GM12878 (cell line): ENCODE results near the gene PCCA. TPM values are rescaled to one million over a fixed set of nuclear protein-coding genes. Genes with fewer than 3 reads are reported as not detected.
A peak's percentile ranks its signal among the peaks of the same experiment; 100 is the strongest.

ENCODE experiments used
- EED ChIP-seq: sonication (generic); IDR thresholded peaks from 2 replicates; pipeline ENCODE4 v1.6.1; 2016; ENCODE audit warnings: antibody characterized with exemption, low read depth
- IKZF2 ChIP-seq, 2 experiments: fragments of 450-650 bp; IDR thresholded peaks; 2 replicates each; pipeline ENCODE4 v1.6.1; 2017; ENCODE audit warnings: mild to moderate bottlenecking in 2 of 2, moderate library complexity in 2 of 2
- JUNB ChIP-seq: IDR thresholded peaks from 2 replicates; pipeline ENCODE4 v1.6.1; 2016; ENCODE audit warnings: antibody characterized with exemption, mild to moderate bottlenecking
- KDM1A ChIP-seq: fragments of 200-600 bp; sonication (generic); IDR thresholded peaks from 2 replicates; pipeline ENCODE4 v1.6.1; 2016; ENCODE audit warnings: borderline replicate concordance
- PAX8 ChIP-seq: fragments of 450-650 bp; IDR thresholded peaks from 2 replicates; pipeline ENCODE4 v1.6.1; 2017; ENCODE audit warnings: mild to moderate bottlenecking, moderate library complexity
- PKNOX1 ChIP-seq: fragments of 450-650 bp; IDR thresholded peaks from 2 replicates; pipeline ENCODE4 v1.6.1; 2016; ENCODE audit warnings: mild to moderate bottlenecking
- SMAD1 ChIP-seq: fragments of 450-650 bp; IDR thresholded peaks from 2 replicates; pipeline ENCODE4 v1.6.1; 2018; ENCODE audit warnings: mild to moderate bottlenecking, low read depth; ENCODE audit not compliant: partially characterized antibody
- SMARCA5 ChIP-seq: fragments of 450-650 bp; IDR thresholded peaks from 2 replicates; pipeline ENCODE4 v1.6.1; 2017; ENCODE audit warnings: mild to moderate bottlenecking
- SPI1 ChIP-seq: IDR thresholded peaks from 2 replicates; pipeline ENCODE4 v1.6.1; 2011; ENCODE audit warnings: low read depth, mild to moderate bottlenecking, low read length, moderate library complexity, borderline replicate concordance; ENCODE audit not compliant: insufficient read depth
- WRNIP1 ChIP-seq: IDR thresholded peaks from 2 replicates; pipeline ENCODE4 v1.6.1; 2011; ENCODE audit warnings: low read depth, low read length, improper control_type of control experiment, borderline replicate concordance
- polyA plus RNA-seq, 11 experiments: library from polyadenylated mRNA; depleted of rRNA in 4 of 11; unstranded in 6 of 11; stranded (reverse) in 5 of 11; fragments of >200 nt; fragmentation: Nextera tagmentation in 4 of 11; fragmentation: Illumina TruSeq in 1 of 11; extraction: Ambion mirVana in 4 of 11; extraction: Trizol in 1 of 11; gene quantifications; 1 replicate in 1 of 11; 2 replicates in 10 of 11; pipeline versions ENCODE4 v1.2.1 to v1.2.3, GENCODE V29; 2011 to 2016; ENCODE audit warnings: inconsistent platforms in 2 of 11, missing spikeins in 2 of 11, low read depth in 1 of 11
- total RNA-seq, 4 experiments: library from RNA; depleted of rRNA in 3 of 4; stranded (reverse); fragments of >200 nt in 3 of 4; fragmentation: Illumina TruSeq in 1 of 4; extraction: Trizol in 1 of 4; gene quantifications; 2 replicates each; pipeline versions ENCODE4 v1.2.1 to v1.2.3, GENCODE V29; 2013 to 2021
- TF ChIP-seq, protein P1 (sequence below): fragments of 150-350 bp; IDR thresholded peaks from 2 replicates; pipeline ENCODE4 v1.6.1; 2016; ENCODE audit warnings: low read depth, low read length
- TF ChIP-seq, protein P2 (sequence below): fragments of 450-650 bp; IDR thresholded peaks from 2 replicates; pipeline ENCODE4 v1.6.1; 2017; ENCODE audit warnings: mild to moderate bottlenecking, low read depth, inconsistent platforms; ENCODE audit not compliant: poor library complexity, severe bottlenecking
- TF ChIP-seq, protein P3 (sequence below): fragments of 450-650 bp; IDR thresholded peaks from 2 replicates; pipeline ENCODE4 v1.6.1; 2014; ENCODE audit warnings: mild to moderate bottlenecking
- TF ChIP-seq, protein P4 (sequence below): fragments of 150-350 bp; IDR thresholded peaks from 2 replicates; pipeline ENCODE4 v1.6.1; 2014; ENCODE audit warnings: mild to moderate bottlenecking, low read depth, low read length
- TF ChIP-seq, protein P5 (sequence below): fragments of 450-650 bp; IDR thresholded peaks from 2 replicates; pipeline ENCODE4 v1.6.1; 2018; ENCODE audit warnings: mild to moderate bottlenecking, low read depth, moderate library complexity; ENCODE audit not compliant: partially characterized antibody
- TF ChIP-seq, protein P6 (sequence below): IDR thresholded peaks from 2 replicates; pipeline ENCODE4 v1.6.1; 2012; ENCODE audit warnings: low read depth, low read length, improper control_type of control experiment

PCCA gene
- total and polyA plus RNA-seq, 10 of the 15 experiments (the other 5 are each of a cell fraction or from before 2014, with no cell fraction given), result 5.9 to 18.2 (median 12.4) TPM

- TF ChIP-seq, protein P1, sequence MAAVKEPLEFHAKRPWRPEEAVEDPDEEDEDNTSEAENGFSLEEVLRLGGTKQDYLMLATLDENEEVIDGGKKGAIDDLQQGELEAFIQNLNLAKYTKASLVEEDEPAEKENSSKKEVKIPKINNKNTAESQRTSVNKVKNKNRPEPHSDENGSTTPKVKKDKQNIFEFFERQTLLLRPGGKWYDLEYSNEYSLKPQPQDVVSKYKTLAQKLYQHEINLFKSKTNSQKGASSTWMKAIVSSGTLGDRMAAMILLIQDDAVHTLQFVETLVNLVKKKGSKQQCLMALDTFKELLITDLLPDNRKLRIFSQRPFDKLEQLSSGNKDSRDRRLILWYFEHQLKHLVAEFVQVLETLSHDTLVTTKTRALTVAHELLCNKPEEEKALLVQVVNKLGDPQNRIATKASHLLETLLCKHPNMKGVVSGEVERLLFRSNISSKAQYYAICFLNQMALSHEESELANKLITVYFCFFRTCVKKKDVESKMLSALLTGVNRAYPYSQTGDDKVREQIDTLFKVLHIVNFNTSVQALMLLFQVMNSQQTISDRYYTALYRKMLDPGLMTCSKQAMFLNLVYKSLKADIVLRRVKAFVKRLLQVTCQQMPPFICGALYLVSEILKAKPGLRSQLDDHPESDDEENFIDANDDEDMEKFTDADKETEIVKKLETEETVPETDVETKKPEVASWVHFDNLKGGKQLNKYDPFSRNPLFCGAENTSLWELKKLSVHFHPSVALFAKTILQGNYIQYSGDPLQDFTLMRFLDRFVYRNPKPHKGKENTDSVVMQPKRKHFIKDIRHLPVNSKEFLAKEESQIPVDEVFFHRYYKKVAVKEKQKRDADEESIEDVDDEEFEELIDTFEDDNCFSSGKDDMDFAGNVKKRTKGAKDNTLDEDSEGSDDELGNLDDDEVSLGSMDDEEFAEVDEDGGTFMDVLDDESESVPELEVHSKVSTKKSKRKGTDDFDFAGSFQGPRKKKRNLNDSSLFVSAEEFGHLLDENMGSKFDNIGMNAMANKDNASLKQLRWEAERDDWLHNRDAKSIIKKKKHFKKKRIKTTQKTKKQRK, result no peak
- TF ChIP-seq SMAD1, result no peak
- TF ChIP-seq, protein P2, sequence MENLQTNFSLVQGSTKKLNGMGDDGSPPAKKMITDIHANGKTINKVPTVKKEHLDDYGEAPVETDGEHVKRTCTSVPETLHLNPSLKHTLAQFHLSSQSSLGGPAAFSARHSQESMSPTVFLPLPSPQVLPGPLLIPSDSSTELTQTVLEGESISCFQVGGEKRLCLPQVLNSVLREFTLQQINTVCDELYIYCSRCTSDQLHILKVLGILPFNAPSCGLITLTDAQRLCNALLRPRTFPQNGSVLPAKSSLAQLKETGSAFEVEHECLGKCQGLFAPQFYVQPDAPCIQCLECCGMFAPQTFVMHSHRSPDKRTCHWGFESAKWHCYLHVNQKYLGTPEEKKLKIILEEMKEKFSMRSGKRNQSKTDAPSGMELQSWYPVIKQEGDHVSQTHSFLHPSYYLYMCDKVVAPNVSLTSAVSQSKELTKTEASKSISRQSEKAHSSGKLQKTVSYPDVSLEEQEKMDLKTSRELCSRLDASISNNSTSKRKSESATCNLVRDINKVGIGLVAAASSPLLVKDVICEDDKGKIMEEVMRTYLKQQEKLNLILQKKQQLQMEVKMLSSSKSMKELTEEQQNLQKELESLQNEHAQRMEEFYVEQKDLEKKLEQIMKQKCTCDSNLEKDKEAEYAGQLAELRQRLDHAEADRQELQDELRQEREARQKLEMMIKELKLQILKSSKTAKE, result no peak
- TF ChIP-seq WRNIP1, result no peak
- peak; percentile 83 for TF ChIP-seq JUNB
- TF ChIP-seq, protein P3, sequence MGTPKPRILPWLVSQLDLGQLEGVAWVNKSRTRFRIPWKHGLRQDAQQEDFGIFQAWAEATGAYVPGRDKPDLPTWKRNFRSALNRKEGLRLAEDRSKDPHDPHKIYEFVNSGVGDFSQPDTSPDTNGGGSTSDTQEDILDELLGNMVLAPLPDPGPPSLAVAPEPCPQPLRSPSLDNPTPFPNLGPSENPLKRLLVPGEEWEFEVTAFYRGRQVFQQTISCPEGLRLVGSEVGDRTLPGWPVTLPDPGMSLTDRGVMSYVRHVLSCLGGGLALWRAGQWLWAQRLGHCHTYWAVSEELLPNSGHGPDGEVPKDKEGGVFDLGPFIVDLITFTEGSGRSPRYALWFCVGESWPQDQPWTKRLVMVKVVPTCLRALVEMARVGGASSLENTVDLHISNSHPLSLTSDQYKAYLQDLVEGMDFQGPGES, result no peak
- TF ChIP-seq, protein P4, sequence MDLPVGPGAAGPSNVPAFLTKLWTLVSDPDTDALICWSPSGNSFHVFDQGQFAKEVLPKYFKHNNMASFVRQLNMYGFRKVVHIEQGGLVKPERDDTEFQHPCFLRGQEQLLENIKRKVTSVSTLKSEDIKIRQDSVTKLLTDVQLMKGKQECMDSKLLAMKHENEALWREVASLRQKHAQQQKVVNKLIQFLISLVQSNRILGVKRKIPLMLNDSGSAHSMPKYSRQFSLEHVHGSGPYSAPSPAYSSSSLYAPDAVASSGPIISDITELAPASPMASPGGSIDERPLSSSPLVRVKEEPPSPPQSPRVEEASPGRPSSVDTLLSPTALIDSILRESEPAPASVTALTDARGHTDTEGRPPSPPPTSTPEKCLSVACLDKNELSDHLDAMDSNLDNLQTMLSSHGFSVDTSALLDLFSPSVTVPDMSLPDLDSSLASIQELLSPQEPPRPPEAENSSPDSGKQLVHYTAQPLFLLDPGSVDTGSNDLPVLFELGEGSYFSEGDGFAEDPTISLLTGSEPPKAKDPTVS, result no peak
- no peak for TF ChIP-seq SMARCA5
- TF ChIP-seq, protein P5, sequence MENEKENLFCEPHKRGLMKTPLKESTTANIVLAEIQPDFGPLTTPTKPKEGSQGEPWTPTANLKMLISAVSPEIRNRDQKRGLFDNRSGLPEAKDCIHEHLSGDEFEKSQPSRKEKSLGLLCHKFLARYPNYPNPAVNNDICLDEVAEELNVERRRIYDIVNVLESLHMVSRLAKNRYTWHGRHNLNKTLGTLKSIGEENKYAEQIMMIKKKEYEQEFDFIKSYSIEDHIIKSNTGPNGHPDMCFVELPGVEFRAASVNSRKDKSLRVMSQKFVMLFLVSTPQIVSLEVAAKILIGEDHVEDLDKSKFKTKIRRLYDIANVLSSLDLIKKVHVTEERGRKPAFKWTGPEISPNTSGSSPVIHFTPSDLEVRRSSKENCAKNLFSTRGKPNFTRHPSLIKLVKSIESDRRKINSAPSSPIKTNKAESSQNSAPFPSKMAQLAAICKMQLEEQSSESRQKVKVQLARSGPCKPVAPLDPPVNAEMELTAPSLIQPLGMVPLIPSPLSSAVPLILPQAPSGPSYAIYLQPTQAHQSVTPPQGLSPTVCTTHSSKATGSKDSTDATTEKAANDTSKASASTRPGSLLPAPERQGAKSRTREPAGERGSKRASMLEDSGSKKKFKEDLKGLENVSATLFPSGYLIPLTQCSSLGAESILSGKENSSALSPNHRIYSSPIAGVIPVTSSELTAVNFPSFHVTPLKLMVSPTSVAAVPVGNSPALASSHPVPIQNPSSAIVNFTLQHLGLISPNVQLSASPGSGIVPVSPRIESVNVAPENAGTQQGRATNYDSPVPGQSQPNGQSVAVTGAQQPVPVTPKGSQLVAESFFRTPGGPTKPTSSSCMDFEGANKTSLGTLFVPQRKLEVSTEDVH, result no peak
- TF ChIP-seq SPI1, result peak; percentile 58; the same call in 1 of the 2 replicates
- TF ChIP-seq, protein P6, sequence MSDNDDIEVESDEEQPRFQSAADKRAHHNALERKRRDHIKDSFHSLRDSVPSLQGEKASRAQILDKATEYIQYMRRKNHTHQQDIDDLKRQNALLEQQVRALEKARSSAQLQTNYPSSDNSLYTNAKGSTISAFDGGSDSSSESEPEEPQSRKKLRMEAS, result no peak
- no peak for TF ChIP-seq KDM1A
- no peak for TF ChIP-seq IKZF2 (IDR thresholded peaks at IDR 0.05)
- peak; percentile 68 for TF ChIP-seq EED
- no peak for TF ChIP-seq PAX8
- TF ChIP-seq PKNOX1, result no peak
Observed at GRCh38 chr13:100506600-100507422, 417.9 kb downstream of the PCCA start (continued).
